ENCODE results near the gene NEK6. TPM values are rescaled to one million over a fixed set of nuclear protein-coding genes. Genes with fewer than 3 reads are reported as not detected.

NEK6 gene
- total and polyA plus RNA-seq, 9 of the 15 experiments (the other 6 are each of a cell fraction or from before 2014, with no cell fraction given): 3.1 to 19.0 (median 8.4) TPM

GRCh38 chr9:124208571-124208970, 49.2 kb upstream of the NEK6 start (continued):
- TF ChIP-seq ZBTB2 (IDR thresholded peaks at IDR 0.05): no peak
- TF ChIP-seq FOS (IDR thresholded peaks at IDR 0.05; ENCODE audit: extremely low read depth, insufficient read length): no peak
- TF ChIP-seq FIP1L1 (IDR thresholded peaks at IDR 0.05; ENCODE audit: low read depth, low read length, poor library complexity, severe bottlenecking): no peak
- TF ChIP-seq, protein P1, sequence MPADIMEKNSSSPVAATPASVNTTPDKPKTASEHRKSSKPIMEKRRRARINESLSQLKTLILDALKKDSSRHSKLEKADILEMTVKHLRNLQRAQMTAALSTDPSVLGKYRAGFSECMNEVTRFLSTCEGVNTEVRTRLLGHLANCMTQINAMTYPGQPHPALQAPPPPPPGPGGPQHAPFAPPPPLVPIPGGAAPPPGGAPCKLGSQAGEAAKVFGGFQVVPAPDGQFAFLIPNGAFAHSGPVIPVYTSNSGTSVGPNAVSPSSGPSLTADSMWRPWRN (IDR thresholded peaks at IDR 0.05; ENCODE audit: low read depth): no peak
- no peak for TF ChIP-seq MEIS2 (IDR thresholded peaks at IDR 0.05; ENCODE audit: partially characterized antibody)
- TF ChIP-seq GATAD2B (IDR thresholded peaks at IDR 0.05; ENCODE audit: borderline replicate concordance): no peak
- no peak for TF ChIP-seq TAF15 (IDR thresholded peaks at IDR 0.05; ENCODE audit: low read depth, low read length)
- TF ChIP-seq SNRNP70 (optimal IDR thresholded peaks at IDR 0.05; ENCODE audit: low read depth, low read length): no peak
- no peak for TF ChIP-seq HNRNPUL1 (IDR thresholded peaks at IDR 0.05; ENCODE audit: low read length)
- TF ChIP-seq GATAD2A (IDR thresholded peaks at IDR 0.05): no peak

All from K562 (cell line).